ENCODE data around the gene LAMA3.
A peak's percentile ranks its signal among the peaks of the same experiment; 100 is the strongest.

The LAMA3 gene

DNA sequence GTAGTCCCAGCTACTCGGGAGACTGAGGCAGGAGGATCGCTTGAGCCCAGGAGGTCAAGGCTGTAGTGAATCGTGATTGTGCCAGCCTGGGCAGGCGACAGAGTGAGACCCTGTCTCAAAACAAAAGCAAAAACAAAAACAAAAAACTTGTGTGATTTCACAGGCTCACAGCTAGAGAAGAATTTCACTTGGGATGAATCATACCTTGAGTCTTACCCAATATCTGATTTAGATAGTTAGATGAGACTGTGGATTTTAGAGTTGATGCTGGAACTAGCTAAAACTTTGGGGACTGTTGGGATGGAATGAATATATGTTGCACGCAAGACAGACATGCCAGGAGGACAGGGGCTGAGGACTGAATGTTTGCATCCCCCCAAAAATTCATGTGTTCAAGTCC, 31.0 kb upstream of the LAMA3 start:
- Mint-ChIP-seq H3K4me3 (no peak overlapping the region), H3K27me3 (peaks cover 59% of the 10 kb centered on the region), H3K36me3 (ENCODE audit: low read depth) (peaks cover 6% of the 10 kb centered on the region), H3K27ac (no peak overlapping the region), H3K9me3 (no peaks in the 10 kb centered on the region), H3K4me1 (ENCODE audit: low read depth) (peaks cover 18% of the 10 kb centered on the region)
- intact Hi-C loops (cut with micrococcal nuclease), result no loop called here

- Mint-ChIP-seq H3K4me1 (ENCODE audit: low read depth) (peaks cover 35% of the 10 kb centered on the region), H3K27ac (peak overlapping the region; percentile 42), H3K4me3 (peak overlapping the region; percentile 68), H3K27me3 (peaks cover 77% of the 10 kb centered on the region), H3K9me3 (no peaks in the 10 kb centered on the region), H3K36me3 (ENCODE audit: low read depth) (peaks cover 6% of the 10 kb centered on the region)
- intact Hi-C loops (cut with micrococcal nuclease), result no loop called here
Measured at GRCh38 chr18:23661735-23662308, 27.4 kb upstream of the LAMA3 start.

GRCh38 chr18:23662309-23663263, 26.7 kb upstream of the LAMA3 start, which contains the start of gene ANKRD29:
TSS of gene ANKRD29 (minus strand) at chr18:23662911. CDS start at chr18:23662730, 181 bp downstream.
- peaks cover 6% of the 10 kb centered on the region for H3K36me3 Mint-ChIP-seq (ENCODE audit: low read depth)
- peak within 1 kb of the TSS; percentile 73 for H3K4me3 Mint-ChIP-seq
- H3K4me1 Mint-ChIP-seq (ENCODE audit: low read depth), result peaks cover 35% of the 10 kb centered on the region
- intact Hi-C loops (cut with micrococcal nuclease), result no loop called here
- peaks cover 76% of the 10 kb centered on the region for H3K27me3 Mint-ChIP-seq
- no peaks in the 10 kb centered on the region for H3K9me3 Mint-ChIP-seq
- H3K27ac Mint-ChIP-seq, result peak within 1 kb of the TSS; percentile 42

DNA sequence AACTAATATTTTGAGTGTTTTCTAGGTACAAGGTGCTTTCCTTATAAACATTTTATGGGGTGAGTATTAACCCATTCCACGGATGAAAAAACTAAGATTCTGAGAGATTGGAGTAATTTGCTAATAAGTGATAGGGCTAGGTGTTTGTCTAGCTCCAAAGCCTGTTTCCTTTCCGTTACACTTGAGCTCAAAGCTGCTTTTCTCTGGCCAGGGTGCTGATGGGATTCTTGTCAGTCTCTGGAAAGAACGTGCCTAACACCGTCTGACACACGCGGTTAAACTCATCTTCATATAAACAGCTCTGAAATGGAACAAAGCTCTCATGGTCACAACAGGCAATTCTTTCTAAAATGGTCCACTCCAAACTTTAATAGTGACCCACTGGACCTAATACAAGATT, 24.6 kb upstream of the LAMA3 start:
- intact Hi-C loops (cut with micrococcal nuclease), result no loop called here

GRCh38 chr18:23667114-23667513, 22.1 kb upstream of the LAMA3 start:
- H3K4me1 Mint-ChIP-seq (ENCODE audit: low read depth), result peaks cover 33% of the 10 kb centered on the region
- H3K27ac Mint-ChIP-seq, result no peak overlapping the region
- H3K27me3 Mint-ChIP-seq, result peaks cover 49% of the 10 kb centered on the region
- intact Hi-C loops (cut with micrococcal nuclease), result no loop called here
- H3K9me3 Mint-ChIP-seq, result no peaks in the 10 kb centered on the region
- H3K36me3 Mint-ChIP-seq (ENCODE audit: low read depth), result peaks cover 6% of the 10 kb centered on the region
- H3K4me3 Mint-ChIP-seq, result no peak overlapping the region

More for the DNA sequence above, 24.6 kb upstream of the LAMA3 start:
- H3K27me3 Mint-ChIP-seq, result peaks cover 68% of the 10 kb centered on the region
- H3K9me3 Mint-ChIP-seq, result no peaks in the 10 kb centered on the region
- H3K36me3 Mint-ChIP-seq (ENCODE audit: low read depth), result peaks cover 6% of the 10 kb centered on the region
- H3K27ac Mint-ChIP-seq, result no peak overlapping the region
- no peak overlapping the region for H3K4me3 Mint-ChIP-seq
- H3K4me1 Mint-ChIP-seq (ENCODE audit: low read depth), result peaks cover 40% of the 10 kb centered on the region

DNA sequence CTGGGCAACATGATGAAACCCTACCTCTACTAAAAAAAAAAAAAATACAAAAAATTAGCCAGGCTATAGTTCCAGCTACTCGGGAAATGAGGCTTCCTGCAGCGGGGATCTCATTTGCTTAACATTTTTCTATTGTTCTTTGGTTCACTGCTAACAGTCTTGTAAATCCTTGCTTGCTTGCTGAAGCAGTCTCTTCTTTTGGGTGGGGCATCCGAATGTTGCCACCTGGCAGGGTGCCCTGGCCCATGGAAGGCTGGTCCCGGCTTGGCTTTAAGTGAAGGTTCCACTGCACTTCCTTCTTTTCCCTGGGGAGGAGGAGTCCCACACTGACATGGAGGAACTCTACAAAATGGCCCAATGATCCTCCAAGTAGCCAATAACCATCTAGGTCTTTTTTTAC, 20.5 kb upstream of the LAMA3 start:
- Mint-ChIP-seq H3K4me3 (no peak overlapping the region), H3K9me3 (no peaks in the 10 kb centered on the region), H3K27ac (no peak overlapping the region), H3K4me1 (ENCODE audit: low read depth) (peaks cover 20% of the 10 kb centered on the region), H3K36me3 (ENCODE audit: low read depth) (no peaks in the 10 kb centered on the region), H3K27me3 (peaks cover 40% of the 10 kb centered on the region)
- intact Hi-C loops (cut with micrococcal nuclease), result no loop called here

- Mint-ChIP-seq H3K36me3 (ENCODE audit: low read depth) (no peaks in the 10 kb centered on the region), H3K27ac (no peak overlapping the region), H3K4me3 (no peak overlapping the region), H3K4me1 (ENCODE audit: low read depth) (peaks cover 20% of the 10 kb centered on the region), H3K27me3 (peaks cover 37% of the 10 kb centered on the region), H3K9me3 (no peaks in the 10 kb centered on the region)
- intact Hi-C loops (cut with micrococcal nuclease), result no loop called here
Measured at GRCh38 chr18:23669202-23669766, 20.0 kb upstream of the LAMA3 start.

- Mint-ChIP-seq H3K27me3 (peaks cover 33% of the 10 kb centered on the region), H3K4me1 (ENCODE audit: low read depth) (peaks cover 17% of the 10 kb centered on the region), H3K4me3 (no peak overlapping the region), H3K36me3 (ENCODE audit: low read depth) (no peaks in the 10 kb centered on the region), H3K9me3 (no peaks in the 10 kb centered on the region), H3K27ac (no peak overlapping the region)
- intact Hi-C loops (cut with micrococcal nuclease), result no loop called here
Measured at GRCh38 chr18:23669804-23670405, 19.3 kb upstream of the LAMA3 start.

DNA sequence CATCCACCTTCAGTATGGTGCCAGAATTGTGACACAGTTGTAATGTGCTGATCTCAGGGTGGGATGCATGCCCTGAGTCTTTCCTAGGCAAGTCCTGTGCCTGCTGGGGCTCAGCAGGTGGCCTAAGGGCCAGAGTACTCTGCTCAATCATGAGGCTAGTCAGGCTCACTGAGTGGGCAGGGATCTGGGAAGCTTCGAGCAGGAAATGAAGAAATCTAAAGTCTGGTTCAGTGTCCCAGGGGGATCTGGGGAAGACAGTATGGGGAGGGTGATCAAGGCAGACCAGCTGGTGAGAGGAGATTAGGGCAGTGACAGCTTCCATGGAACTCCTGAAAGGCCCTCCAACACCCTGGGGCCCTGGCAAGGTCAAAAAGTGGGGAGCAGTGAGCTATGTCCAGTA, 17.7 kb upstream of the LAMA3 start:
- Mint-ChIP-seq H3K27me3 (peaks cover 30% of the 10 kb centered on the region), H3K36me3 (ENCODE audit: low read depth) (no peaks in the 10 kb centered on the region)

DNA sequence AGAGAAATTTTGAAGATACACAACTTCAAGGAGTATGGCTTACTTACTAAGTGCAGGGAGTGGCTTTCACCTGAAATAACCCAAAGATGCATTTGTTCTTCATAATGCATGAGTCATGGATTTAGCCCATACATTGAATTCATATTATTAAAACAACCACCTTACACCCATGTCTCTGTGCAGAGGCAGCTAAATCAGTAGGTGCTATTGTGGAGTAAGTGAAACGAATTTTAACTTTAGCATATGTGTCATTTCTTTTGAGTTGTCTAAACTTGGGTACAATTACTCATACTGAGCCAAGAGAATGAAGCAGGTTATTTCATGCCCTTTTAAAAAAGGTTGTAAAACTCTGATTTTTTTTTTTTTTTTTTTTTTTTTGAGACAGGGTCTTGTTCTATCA, 15.5 kb upstream of the LAMA3 start:
- H3K36me3 Mint-ChIP-seq (ENCODE audit: low read depth), result no peaks in the 10 kb centered on the region
- intact Hi-C loops (cut with micrococcal nuclease), result no loop called here

More for the DNA sequence above, 17.7 kb upstream of the LAMA3 start:
- intact Hi-C loops (cut with micrococcal nuclease), result no loop called here
- H3K27ac Mint-ChIP-seq, result no peak overlapping the region
- H3K9me3 Mint-ChIP-seq, result no peaks in the 10 kb centered on the region
- no peak overlapping the region for H3K4me3 Mint-ChIP-seq
- H3K4me1 Mint-ChIP-seq (ENCODE audit: low read depth), result peaks cover 5% of the 10 kb centered on the region

GRCh38 chr18:23675236-23675635, 14.0 kb upstream of the LAMA3 start:
- Mint-ChIP-seq H3K27ac (no peak overlapping the region), H3K9me3 (no peaks in the 10 kb centered on the region), H3K36me3 (ENCODE audit: low read depth) (no peaks in the 10 kb centered on the region), H3K4me3 (no peak overlapping the region), H3K27me3 (peaks cover 26% of the 10 kb centered on the region), H3K4me1 (ENCODE audit: low read depth) (no peaks in the 10 kb centered on the region)
- intact Hi-C loops (cut with micrococcal nuclease), result no loop called here

More for the DNA sequence above, 15.5 kb upstream of the LAMA3 start:
- Mint-ChIP-seq H3K4me3 (no peak overlapping the region), H3K27me3 (peaks cover 20% of the 10 kb centered on the region), H3K9me3 (no peaks in the 10 kb centered on the region), H3K27ac (no peak overlapping the region), H3K4me1 (ENCODE audit: low read depth) (peaks cover 3% of the 10 kb centered on the region)

- H3K4me3 Mint-ChIP-seq, result no peak overlapping the region
- H3K36me3 Mint-ChIP-seq (ENCODE audit: low read depth), result no peaks in the 10 kb centered on the region
- no peak overlapping the region for H3K27ac Mint-ChIP-seq
- H3K9me3 Mint-ChIP-seq, result no peaks in the 10 kb centered on the region
- intact Hi-C loops (cut with micrococcal nuclease), result no loop called here
- H3K4me1 Mint-ChIP-seq (ENCODE audit: low read depth), result no peaks in the 10 kb centered on the region
- peaks cover 27% of the 10 kb centered on the region for H3K27me3 Mint-ChIP-seq
Measured at GRCh38 chr18:23675896-23676295, 13.4 kb upstream of the LAMA3 start.

DNA sequence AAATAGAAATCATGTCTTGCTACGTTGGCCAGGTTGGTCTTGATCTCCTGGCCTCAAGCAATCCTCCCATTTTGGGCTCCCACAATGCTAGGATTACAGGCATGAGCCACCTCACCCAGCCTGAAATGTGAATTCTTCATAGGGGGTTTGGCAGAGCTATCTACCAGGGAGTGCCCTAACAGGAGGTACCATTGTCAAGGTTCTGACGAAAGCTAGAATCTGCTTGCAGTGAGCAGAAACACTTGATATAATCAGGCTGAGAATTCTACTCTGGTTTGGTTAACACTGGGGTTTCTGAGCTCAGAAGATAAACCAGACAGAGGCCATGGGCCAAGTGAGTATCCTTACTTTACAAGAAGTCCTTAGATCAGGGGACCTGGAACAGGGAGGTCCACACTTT, 7.2 kb upstream of the LAMA3 start:
- Mint-ChIP-seq H3K36me3 (ENCODE audit: low read depth) (no peaks in the 10 kb centered on the region), H3K4me3 (no peak overlapping the region), H3K9me3 (no peaks in the 10 kb centered on the region), H3K27me3 (peaks cover 45% of the 10 kb centered on the region), H3K27ac (no peak overlapping the region), H3K4me1 (ENCODE audit: low read depth) (no peaks in the 10 kb centered on the region)
- intact Hi-C loops (cut with micrococcal nuclease), result no loop called here

GRCh38 chr18:23682472-23682871, 6.8 kb upstream of the LAMA3 start:
- no peaks in the 10 kb centered on the region for H3K9me3 Mint-ChIP-seq
- peaks cover 48% of the 10 kb centered on the region for H3K27me3 Mint-ChIP-seq
- intact Hi-C loops (cut with micrococcal nuclease), result no loop called here
- H3K4me1 Mint-ChIP-seq (ENCODE audit: low read depth), result no peaks in the 10 kb centered on the region
- H3K36me3 Mint-ChIP-seq (ENCODE audit: low read depth), result no peaks in the 10 kb centered on the region
- H3K27ac Mint-ChIP-seq, result no peak overlapping the region
- no peak overlapping the region for H3K4me3 Mint-ChIP-seq

All from dendritic cell treated with granulocyte-macrophage colony-stimulating factor and Interleukin-4, amounts not matched to agents 40 ng/mL and 50 ng/mL, for 4 days (primary cell).